GM21390 (cell line): Measurements from ENCODE around the gene TFIP11.

Experiments used
- ATAC-seq: cut with Tn5 transposase; IDR thresholded peaks from one replicate; pipeline ENCODE4 v1.9.1; 2021; ENCODE audit not compliant: unreplicated experiment

The TFIP11 gene

GRCh38 chr22:26450453-26451185 is 61.7 kb downstream of the TFIP11 start:
- no peak for ATAC-seq

DNA sequence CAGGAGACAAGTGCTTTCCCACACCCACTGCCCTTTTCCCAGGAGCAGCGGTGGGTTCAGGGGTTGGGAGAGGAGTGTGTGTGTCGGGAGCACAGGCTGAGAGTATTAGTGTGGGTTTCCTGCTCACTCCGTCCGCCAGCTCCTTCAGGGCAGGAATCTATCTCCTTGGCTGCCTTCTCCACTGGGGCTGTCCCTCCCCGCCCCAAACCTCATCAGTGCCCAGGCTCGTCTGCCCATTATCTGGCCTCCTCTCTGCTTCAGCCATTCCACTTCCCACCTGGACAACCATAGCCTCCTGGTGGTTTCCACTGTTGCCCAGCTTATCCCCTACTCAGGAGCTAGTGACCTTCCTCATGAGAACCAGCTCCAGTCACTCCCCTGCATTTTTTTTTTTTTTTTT is 63.3 kb downstream of the TFIP11 start:
- no peak for ATAC-seq

DNA sequence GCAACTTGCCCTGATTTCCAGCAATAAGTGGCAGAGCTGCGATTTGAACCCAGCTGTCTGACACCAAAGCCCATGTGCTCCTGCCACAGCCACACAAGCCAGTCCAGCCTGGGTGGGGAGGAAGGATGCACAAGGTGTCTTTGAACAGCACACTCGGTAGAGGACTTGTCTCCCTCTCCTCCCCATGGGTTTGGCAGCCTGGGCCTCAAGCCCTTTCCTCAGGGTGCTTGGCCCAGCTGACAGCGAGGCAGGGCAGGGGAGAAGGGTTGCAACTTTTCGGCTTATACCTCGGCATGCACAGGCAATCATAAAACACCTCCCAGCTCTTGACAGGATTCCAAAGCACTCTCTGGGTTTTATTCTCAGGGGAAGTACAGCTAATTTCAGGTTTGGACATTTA is 63.9 kb downstream of the TFIP11 start:
- no peak for ATAC-seq

- ATAC-seq = no peak
These were observed 64.5 kb downstream of the TFIP11 start for GRCh38 chr22:26447584-26448329.

DNA sequence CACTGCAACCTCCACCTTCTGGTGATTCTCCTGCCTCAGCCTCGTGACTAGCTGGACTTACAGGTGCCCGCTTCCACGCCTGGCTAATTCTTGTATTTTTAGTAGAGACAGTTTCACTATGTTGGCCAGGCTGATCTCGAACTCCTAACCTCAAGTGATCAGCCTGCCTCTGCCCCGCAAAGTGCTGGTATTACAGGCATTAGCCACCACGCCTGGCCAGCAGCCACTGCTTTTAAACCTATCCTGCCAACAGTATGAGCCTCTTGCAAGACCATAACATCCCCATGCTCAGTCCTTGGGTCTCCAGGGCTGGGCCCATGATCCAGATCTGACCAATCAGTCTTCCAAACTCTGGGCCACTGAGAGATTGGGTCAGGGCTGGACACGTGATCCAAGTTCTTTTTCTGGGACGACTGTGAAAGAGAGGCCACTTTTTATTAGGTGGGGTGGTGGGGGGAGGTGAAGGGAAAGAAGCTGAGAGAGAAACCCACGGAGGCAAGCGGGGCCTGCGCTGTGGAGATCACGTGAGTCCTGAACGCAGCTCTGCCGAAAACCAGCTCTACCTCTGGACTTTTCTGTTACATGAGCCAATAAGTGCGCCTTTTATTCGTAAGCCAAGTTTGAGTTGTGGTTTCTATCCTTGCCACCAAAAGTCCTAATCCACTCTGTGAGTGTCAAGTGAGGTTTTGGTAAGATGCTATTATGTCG is 65.3 kb downstream of the TFIP11 start:
- ATAC-seq = no peak

GRCh38 chr22:26445577-26446275 is 66.5 kb downstream of the TFIP11 start:
- ATAC-seq = no peak

- no peak for ATAC-seq
These were observed 67.5 kb downstream of the TFIP11 start for GRCh38 chr22:26444777-26445176.

- no peak for ATAC-seq
These were observed 68.2 kb downstream of the TFIP11 start for GRCh38 chr22:26443901-26444690.

GRCh38 chr22:26442086-26442756 is 70.1 kb downstream of the TFIP11 start:
- no peak for ATAC-seq
